Liver (tissue), 9 donors: ENCODE results near the gene GRID1. TPM values are rescaled to one million over a fixed set of nuclear protein-coding genes. Genes with fewer than 3 reads are reported as not detected.

Source experiments
- DNase-seq: peaks from one replicate; pipeline ENCODE4 v3.0.0-alpha.2; 2017; ENCODE audit warnings: low spot score
- H3K27ac ChIP-seq, 2 donors: one replicate each; pipeline ENCODE4 v1.7.0; 2013; ENCODE audit warnings: inconsistent platforms in 2 of 2, low read length in 2 of 2, control low read depth in 1 of 2, low read depth in 1 of 2, mild to moderate bottlenecking in 1 of 2
- H3K27me3 ChIP-seq, 4 donors: one replicate each; pipeline versions ENCODE4 v1.6.1 to v1.7.0; 2013; ENCODE audit warnings: low read length in 3 of 4, inconsistent platforms in 1 of 4, mild to moderate bottlenecking in 1 of 4, moderate library complexity in 1 of 4; ENCODE audit not compliant: control insufficient read depth in 4 of 4, insufficient read depth in 4 of 4
- H3K36me3 ChIP-seq, 4 donors: one replicate each; pipeline versions ENCODE4 v1.6.1 to v1.7.0; 2013; ENCODE audit warnings: low read length in 3 of 4, mild to moderate bottlenecking in 3 of 4, low read depth in 1 of 4, moderate library complexity in 1 of 4; ENCODE audit not compliant: control insufficient read depth in 4 of 4, insufficient read depth in 3 of 4
- H3K4me1 ChIP-seq, 4 donors: one replicate each; pipeline versions ENCODE4 v1.6.1 to v1.7.0; 2013; ENCODE audit warnings: low read length in 3 of 4, mild to moderate bottlenecking in 3 of 4, moderate library complexity in 1 of 4; ENCODE audit not compliant: control insufficient read depth in 4 of 4, insufficient read depth in 4 of 4
- H3K4me3 ChIP-seq, 3 donors: one replicate each; pipeline versions ENCODE4 v1.6.1 to v1.7.0; 2013; ENCODE audit warnings: low read length in 3 of 3, control low read depth in 1 of 3, low read depth in 1 of 3, mild to moderate bottlenecking in 1 of 3
- H3K9ac ChIP-seq, 2 donors: one replicate each; pipeline ENCODE4 v1.7.0; 2013; ENCODE audit warnings: low read length in 2 of 2, mild to moderate bottlenecking in 2 of 2, moderate library complexity in 2 of 2, control low read depth in 1 of 2, low read depth in 1 of 2
- H3K9me3 ChIP-seq, 4 donors: one replicate each; pipeline versions ENCODE4 v1.6.1 to v1.7.0; 2013; ENCODE audit warnings: low read length in 3 of 4; ENCODE audit not compliant: control insufficient read depth in 4 of 4
- EGR1 ChIP-seq, 2 donors: IDR thresholded peaks; 2 replicates each; pipeline ENCODE4 v1.6.1; 2016 to 2018; ENCODE audit warnings: antibody characterized with exemption in 2 of 2, low read depth in 2 of 2
- FOXA1 ChIP-seq: IDR thresholded peaks from 2 replicates; pipeline ENCODE4 v1.6.1; 2016; ENCODE audit warnings: antibody characterized with exemption
- FOXA2 ChIP-seq: IDR thresholded peaks from 2 replicates; pipeline ENCODE4 v1.6.1; 2016; ENCODE audit warnings: antibody characterized with exemption
- GABPA ChIP-seq, 2 donors: IDR thresholded peaks in 1 of 2; conservative IDR thresholded peaks in 1 of 2; 2 replicates each; pipeline ENCODE4 v1.6.1; 2016; ENCODE audit warnings: antibody characterized with exemption in 2 of 2, mild to moderate bottlenecking in 1 of 2, moderate library complexity in 1 of 2
- HNF4A ChIP-seq, 2 donors: conservative IDR thresholded peaks; 2 replicates each; pipeline ENCODE4 v1.6.1; 2016; ENCODE audit warnings: antibody characterized with exemption in 2 of 2, mild to moderate bottlenecking in 2 of 2
- HNF4G ChIP-seq: IDR thresholded peaks from 2 replicates; pipeline ENCODE4 v1.6.1; 2016; ENCODE audit warnings: antibody characterized with exemption
- JUND ChIP-seq, 2 donors: IDR thresholded peaks; 2 replicates each; pipeline ENCODE4 v1.6.1; 2016; ENCODE audit warnings: antibody characterized with exemption in 2 of 2
- NR2F2 ChIP-seq: IDR thresholded peaks from 2 replicates; pipeline ENCODE4 v1.6.1; 2016; ENCODE audit warnings: antibody characterized with exemption
- RAD21 ChIP-seq, 2 donors: IDR thresholded peaks; 2 replicates each; pipeline ENCODE4 v1.6.1; 2016; ENCODE audit warnings: antibody characterized with exemption in 2 of 2, mild to moderate bottlenecking in 2 of 2
- RXRA ChIP-seq, 2 donors: IDR thresholded peaks; 2 replicates each; pipeline ENCODE4 v1.6.1; 2017 to 2018; ENCODE audit warnings: antibody characterized with exemption in 2 of 2, mild to moderate bottlenecking in 1 of 2
- SP1 ChIP-seq: IDR thresholded peaks from 2 replicates; pipeline ENCODE4 v1.6.1; 2018; ENCODE audit warnings: antibody characterized with exemption, mild to moderate bottlenecking
- TAF1 ChIP-seq: conservative IDR thresholded peaks from 2 replicates; pipeline ENCODE4 v1.6.1; 2016; ENCODE audit warnings: antibody characterized with exemption, mild to moderate bottlenecking
- YY1 ChIP-seq: IDR thresholded peaks from 2 replicates; pipeline ENCODE4 v1.6.1; 2016; ENCODE audit warnings: antibody characterized with exemption, mild to moderate bottlenecking
- WGBS: extraction: QIAGEN DNeasy Blood & Tissue Kit; methylation state at CpG from one replicate; pipeline ENCODE4 v1.1.7; 2013; 5-methylcytosine and 5-hydroxymethylcytosine counted together
- polyA plus RNA-seq, 2 donors: library from polyadenylated mRNA; stranded (reverse) in 1 of 2; unstranded in 1 of 2; fragments of 200-250 nt in 1 of 2; fragments of >200 nt in 1 of 2; fragmentation: Nextera tagmentation in 1 of 2; extraction: Ambion mirVana in 1 of 2; gene quantifications; one replicate each; pipeline versions ENCODE4 v1.2.1 to v1.2.3, GENCODE V29; 2013 to 2015
- total RNA-seq, 2 donors: library from RNA; depleted of rRNA; stranded (reverse); fragments of >200 nt; gene quantifications; one replicate each; pipeline ENCODE4 v1.2.3, GENCODE V29; 2014
- TF ChIP-seq, protein P1 (sequence below): fragments of 150-350 bp; IDR thresholded peaks from 2 replicates; pipeline ENCODE4 v1.5.1; 2017; ENCODE audit warnings: improper control_type of control experiment, low read depth, low read length; ENCODE audit not compliant: missing input control
- TF ChIP-seq, protein P2 (sequence below): IDR thresholded peaks from 2 replicates; pipeline ENCODE4 v1.6.1; 2016; ENCODE audit warnings: antibody characterized with exemption
- TF ChIP-seq, protein P3 (sequence below): IDR thresholded peaks from 2 replicates; pipeline ENCODE4 v1.6.1; 2016; ENCODE audit warnings: antibody characterized with exemption
- TF ChIP-seq, protein P4 (sequence below): IDR thresholded peaks from 2 replicates; pipeline ENCODE4 v1.6.1; 2016; ENCODE audit warnings: antibody characterized with exemption
- donor health status: healthy.
- donor health status: healthy.
- donor health status: healthy.
- donor health status: healthy.
- donor health status: healthy.

Gene GRID1
- total and polyA plus RNA-seq, 4 donors: 0.09 to 0.17 (median 0.14) TPM; not detected in 1

DNA sequence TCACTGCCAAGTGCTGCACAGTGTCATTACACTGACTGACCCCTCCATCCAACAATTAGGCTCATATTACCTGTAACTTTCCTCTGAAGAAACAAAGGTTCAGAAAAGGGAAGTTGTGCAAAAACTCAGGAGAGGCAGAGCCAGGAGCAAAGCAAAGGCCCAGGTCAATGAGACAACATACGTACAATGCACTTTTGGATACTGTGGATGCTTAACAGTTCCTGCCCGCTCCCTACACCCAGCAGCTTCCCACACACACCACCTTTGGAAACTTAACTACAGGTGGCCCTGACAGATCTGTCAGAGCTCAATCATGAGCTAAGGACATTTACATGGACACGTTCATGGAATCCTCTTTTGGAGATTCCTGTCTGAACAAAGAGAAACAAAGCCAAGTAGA lies 515.9 kb downstream of the GRID1 start (continued):
- TF ChIP-seq, protein P1, sequence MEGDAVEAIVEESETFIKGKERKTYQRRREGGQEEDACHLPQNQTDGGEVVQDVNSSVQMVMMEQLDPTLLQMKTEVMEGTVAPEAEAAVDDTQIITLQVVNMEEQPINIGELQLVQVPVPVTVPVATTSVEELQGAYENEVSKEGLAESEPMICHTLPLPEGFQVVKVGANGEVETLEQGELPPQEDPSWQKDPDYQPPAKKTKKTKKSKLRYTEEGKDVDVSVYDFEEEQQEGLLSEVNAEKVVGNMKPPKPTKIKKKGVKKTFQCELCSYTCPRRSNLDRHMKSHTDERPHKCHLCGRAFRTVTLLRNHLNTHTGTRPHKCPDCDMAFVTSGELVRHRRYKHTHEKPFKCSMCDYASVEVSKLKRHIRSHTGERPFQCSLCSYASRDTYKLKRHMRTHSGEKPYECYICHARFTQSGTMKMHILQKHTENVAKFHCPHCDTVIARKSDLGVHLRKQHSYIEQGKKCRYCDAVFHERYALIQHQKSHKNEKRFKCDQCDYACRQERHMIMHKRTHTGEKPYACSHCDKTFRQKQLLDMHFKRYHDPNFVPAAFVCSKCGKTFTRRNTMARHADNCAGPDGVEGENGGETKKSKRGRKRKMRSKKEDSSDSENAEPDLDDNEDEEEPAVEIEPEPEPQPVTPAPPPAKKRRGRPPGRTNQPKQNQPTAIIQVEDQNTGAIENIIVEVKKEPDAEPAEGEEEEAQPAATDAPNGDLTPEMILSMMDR: no peak

DNA sequence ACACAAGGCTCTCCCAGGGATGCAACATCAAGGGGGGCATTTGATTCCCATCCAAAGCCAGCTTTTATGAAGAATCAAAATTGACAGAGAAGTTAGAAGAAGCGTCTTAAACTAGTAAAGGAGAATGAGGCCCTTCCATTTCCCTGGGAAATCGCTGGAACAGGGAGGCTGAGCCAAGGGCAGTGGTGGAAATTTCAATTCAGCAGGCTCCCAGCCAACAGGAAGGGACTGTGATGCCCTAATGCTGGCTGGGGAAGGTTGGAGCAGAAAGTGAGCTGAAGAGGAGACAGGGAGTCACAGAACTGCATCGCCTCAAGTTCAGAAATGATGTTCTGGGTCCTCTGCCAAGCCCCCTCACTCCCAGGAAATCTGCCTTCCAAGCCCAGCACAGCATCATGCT lies 517.3 kb downstream of the GRID1 start:
- H3K4me1 ChIP-seq: no peaks in the 10 kb centered on the region
- H3K9me3 ChIP-seq: peaks cover 0 to 10% (median 4%) of the 10 kb centered on the region in 4 donors
- no peaks in the 10 kb centered on the region for H3K27me3 ChIP-seq
- DNase-seq: no peak
- no peak overlapping the region for H3K27ac ChIP-seq
- no peak overlapping the region for H3K9ac ChIP-seq
- TF ChIP-seq GABPA (IDR thresholded peaks at IDR 0.05 in 1 of 2, conservative IDR thresholded peaks at IDR 0.05 in 1 of 2): no peak
- no peak for TF ChIP-seq JUND (IDR thresholded peaks at IDR 0.05)
- TF ChIP-seq, protein P1: no peak
- TF ChIP-seq, protein P2, sequence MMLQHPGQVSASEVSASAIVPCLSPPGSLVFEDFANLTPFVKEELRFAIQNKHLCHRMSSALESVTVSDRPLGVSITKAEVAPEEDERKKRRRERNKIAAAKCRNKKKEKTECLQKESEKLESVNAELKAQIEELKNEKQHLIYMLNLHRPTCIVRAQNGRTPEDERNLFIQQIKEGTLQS: no peak
- TF ChIP-seq TAF1: no peak
- no peak for TF ChIP-seq YY1
- TF ChIP-seq, protein P3, sequence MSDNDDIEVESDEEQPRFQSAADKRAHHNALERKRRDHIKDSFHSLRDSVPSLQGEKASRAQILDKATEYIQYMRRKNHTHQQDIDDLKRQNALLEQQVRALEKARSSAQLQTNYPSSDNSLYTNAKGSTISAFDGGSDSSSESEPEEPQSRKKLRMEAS: no peak
- TF ChIP-seq EGR1 (IDR thresholded peaks at IDR 0.05; ENCODE audit: low read depth in 2 of 2): no peak
- no peak for TF ChIP-seq NR2F2
- TF ChIP-seq HNF4A (conservative IDR thresholded peaks at IDR 0.05): no peak
- TF ChIP-seq SP1: no peak
- TF ChIP-seq RAD21 (IDR thresholded peaks at IDR 0.05): no peak
- no peak for TF ChIP-seq RXRA (IDR thresholded peaks at IDR 0.05)
- TF ChIP-seq, protein P4, sequence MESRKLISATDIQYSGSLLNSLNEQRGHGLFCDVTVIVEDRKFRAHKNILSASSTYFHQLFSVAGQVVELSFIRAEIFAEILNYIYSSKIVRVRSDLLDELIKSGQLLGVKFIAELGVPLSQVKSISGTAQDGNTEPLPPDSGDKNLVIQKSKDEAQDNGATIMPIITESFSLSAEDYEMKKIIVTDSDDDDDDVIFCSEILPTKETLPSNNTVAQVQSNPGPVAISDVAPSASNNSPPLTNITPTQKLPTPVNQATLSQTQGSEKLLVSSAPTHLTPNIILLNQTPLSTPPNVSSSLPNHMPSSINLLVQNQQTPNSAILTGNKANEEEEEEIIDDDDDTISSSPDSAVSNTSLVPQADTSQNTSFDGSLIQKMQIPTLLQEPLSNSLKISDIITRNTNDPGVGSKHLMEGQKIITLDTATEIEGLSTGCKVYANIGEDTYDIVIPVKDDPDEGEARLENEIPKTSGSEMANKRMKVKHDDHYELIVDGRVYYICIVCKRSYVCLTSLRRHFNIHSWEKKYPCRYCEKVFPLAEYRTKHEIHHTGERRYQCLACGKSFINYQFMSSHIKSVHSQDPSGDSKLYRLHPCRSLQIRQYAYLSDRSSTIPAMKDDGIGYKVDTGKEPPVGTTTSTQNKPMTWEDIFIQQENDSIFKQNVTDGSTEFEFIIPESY: no peak
- no peaks in the 10 kb centered on the region for H3K36me3 ChIP-seq
- WGBS: 67% methylated on average over 3 of the region's 3 CpGs
- no peak overlapping the region for H3K4me3 ChIP-seq

DNA sequence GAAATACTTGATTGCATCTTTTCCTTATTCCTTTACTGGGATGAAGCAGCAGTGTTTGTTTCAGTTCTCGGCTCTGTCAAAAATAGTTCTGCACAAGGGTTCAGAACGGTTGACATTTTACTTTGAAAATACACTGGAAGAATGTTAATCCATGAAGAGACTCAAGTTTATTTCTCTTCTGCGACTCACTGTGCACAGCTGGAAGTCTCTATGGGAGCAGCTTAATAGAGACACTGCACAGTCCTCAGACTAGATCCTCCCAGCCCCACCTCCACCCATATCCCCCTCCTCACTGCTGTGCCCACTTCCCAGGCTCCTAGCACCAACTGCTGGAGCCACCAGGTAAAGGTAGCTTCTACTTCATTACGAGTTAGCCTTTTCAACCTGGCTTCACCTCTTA lies 517.8 kb downstream of the GRID1 start:
- no peak overlapping the region for H3K9ac ChIP-seq
- no peaks in the 10 kb centered on the region for H3K4me1 ChIP-seq
- no peaks in the 10 kb centered on the region for H3K27me3 ChIP-seq
- peaks cover 0 to 10% (median 4%) of the 10 kb centered on the region in 4 donors for H3K9me3 ChIP-seq
- H3K4me3 ChIP-seq: no peak overlapping the region
- no peak for DNase-seq
- no peak overlapping the region for H3K27ac ChIP-seq
- WGBS: 72% methylated on average over 4 of the region's 4 CpGs
- H3K36me3 ChIP-seq: no peaks in the 10 kb centered on the region
- TF ChIP-seq SP1 (no peak), RAD21 (IDR thresholded peaks at IDR 0.05) (no peak), JUND (IDR thresholded peaks at IDR 0.05) (no peak), GABPA (IDR thresholded peaks at IDR 0.05 in 1 of 2, conservative IDR thresholded peaks at IDR 0.05 in 1 of 2) (no peak), HNF4G (no peak), FOXA1 (no peak), FOXA2 (no peak), HNF4A (conservative IDR thresholded peaks at IDR 0.05) (no peak), NR2F2 (no peak), TAF1 (no peak), YY1 (no peak), EGR1 (IDR thresholded peaks at IDR 0.05; ENCODE audit: low read depth in 2 of 2) (no peak)
- TF ChIP-seq, protein P2: no peak
- TF ChIP-seq, protein P3: no peak
- TF ChIP-seq, protein P4: no peak
- TF ChIP-seq, protein P1: no peak
